GM18526 (cell line): Measurements from ENCODE around the gene MTCP1.

Experiments
- POLR2A ChIP-seq: IDR thresholded peaks from 3 replicates; pipeline ENCODE4 v1.6.1; 2011; ENCODE audit not compliant: insufficient read length; ENCODE audit errors: extremely low read depth

MTCP1 gene

GRCh38 chrX:155065035-155065734 lies 5.8 kb downstream of the MTCP1 start:
- no peak for TF ChIP-seq POLR2A

- no peak for TF ChIP-seq POLR2A
Observed at GRCh38 chrX:155061760-155062159, 9.2 kb downstream of the MTCP1 start.

GRCh38 chrX:155056877-155057792 lies 13.8 kb downstream of the MTCP1 start:
- no peak for TF ChIP-seq POLR2A

GRCh38 chrX:155056471-155056870 lies 14.5 kb downstream of the MTCP1 start:
- no peak for TF ChIP-seq POLR2A

GRCh38 chrX:155055494-155055893 lies 15.4 kb downstream of the MTCP1 start:
- no peak for TF ChIP-seq POLR2A

- no peak for TF ChIP-seq POLR2A
Observed at GRCh38 chrX:155054255-155054654, 16.7 kb downstream of the MTCP1 start.

GRCh38 chrX:155053656-155054055 lies 17.3 kb downstream of the MTCP1 start:
- TF ChIP-seq POLR2A: no peak

- TF ChIP-seq POLR2A: no peak
Observed at GRCh38 chrX:155052738-155053498, 18.0 kb downstream of the MTCP1 start.

GRCh38 chrX:155048977-155049619 lies 21.8 kb downstream of the MTCP1 start:
- no peak for TF ChIP-seq POLR2A

GRCh38 chrX:155046811-155047528 lies 24.0 kb downstream of the MTCP1 start:
- TF ChIP-seq POLR2A: no peak

- TF ChIP-seq POLR2A: no peak
Observed at GRCh38 chrX:155046129-155046810, 24.7 kb downstream of the MTCP1 start.

- no peak for TF ChIP-seq POLR2A
Observed at GRCh38 chrX:155035688-155036087, 35.2 kb downstream of the MTCP1 start.

- TF ChIP-seq POLR2A: no peak
Observed at GRCh38 chrX:155031657-155032056, 39.3 kb downstream of the MTCP1 start.

GRCh38 chrX:155028877-155029291 lies 42.1 kb downstream of the MTCP1 start:
- no peak for TF ChIP-seq POLR2A
